Effector memory CD8-positive, alpha-beta T cell (primary cell): Measurements from ENCODE around the gene ADCY9.

Source experiments
- ATAC-seq: fragments of 150-1000 bp; cut with Tn5 transposase; replicated peaks from 2 replicates; pipeline ENCODE4 v1.10.0; 2021; ENCODE audit warnings: mild to moderate bottlenecking, moderate library complexity
- DNase-seq, 3 experiments: peaks; one replicate each; pipeline ENCODE4 v3.0.0; 2021
- H3K27ac Mint-ChIP-seq, 2 donors: one replicate each; pipeline ENCODE4 v1.8.0; 2022; ENCODE audit warnings: mild to moderate bottlenecking in 2 of 2, mixed read lengths in 2 of 2, moderate library complexity in 2 of 2
- H3K27me3 Mint-ChIP-seq, 2 donors: one replicate each; pipeline ENCODE4 v1.8.0; 2022; ENCODE audit warnings: mixed read lengths in 2 of 2
- H3K36me3 Mint-ChIP-seq: one replicate; pipeline ENCODE4 v1.8.0; 2022; ENCODE audit warnings: mild to moderate bottlenecking, moderate library complexity, mixed read lengths; ENCODE audit not compliant: insufficient read depth
- H3K4me1 Mint-ChIP-seq, 2 donors: one replicate each; pipeline ENCODE4 v1.8.0; 2022; ENCODE audit warnings: low read depth in 2 of 2, mixed read lengths in 2 of 2
- H3K4me3 Mint-ChIP-seq, 2 donors: one replicate each; pipeline ENCODE4 v1.8.0; 2022; ENCODE audit warnings: mild to moderate bottlenecking in 2 of 2, mixed read lengths in 2 of 2, moderate library complexity in 2 of 2
- H3K9me3 Mint-ChIP-seq, 2 donors: one replicate each; pipeline ENCODE4 v1.8.0; 2022; ENCODE audit warnings: mixed read lengths in 2 of 2

The ADCY9 gene

DNA sequence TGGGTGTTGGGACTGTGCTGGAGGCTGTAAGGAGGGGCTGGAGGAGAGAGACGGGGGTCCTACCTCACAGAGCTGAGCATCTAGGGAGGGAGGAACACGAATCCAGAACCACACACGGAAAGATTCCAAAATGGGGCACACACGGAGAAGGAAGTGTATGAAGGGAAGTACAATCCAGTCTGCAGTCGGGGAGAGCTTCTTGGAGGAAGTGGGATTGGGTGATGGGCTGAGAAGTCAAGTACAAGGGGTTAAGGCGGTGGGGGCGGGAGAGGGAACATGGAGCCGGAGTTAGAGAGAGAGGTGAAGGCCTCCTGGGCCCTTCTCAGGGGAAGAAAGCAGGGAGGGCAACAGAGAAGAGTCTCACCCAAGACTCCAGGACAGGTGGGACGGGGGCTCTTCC, 128.2 kb downstream of the ADCY9 start:
- DNase-seq, result no peak
- H3K27ac Mint-ChIP-seq, result no peak overlapping the region
- peaks cover 10% of the 10 kb centered on the region for H3K36me3 Mint-ChIP-seq
- no peaks in the 10 kb centered on the region for H3K27me3 Mint-ChIP-seq
- no peak for ATAC-seq
- no peak overlapping the region for H3K4me3 Mint-ChIP-seq
- H3K4me1 Mint-ChIP-seq, result peaks cover 5 to 9% of the 10 kb centered on the region in 2 donors
- no peaks in the 10 kb centered on the region for H3K9me3 Mint-ChIP-seq

DNA sequence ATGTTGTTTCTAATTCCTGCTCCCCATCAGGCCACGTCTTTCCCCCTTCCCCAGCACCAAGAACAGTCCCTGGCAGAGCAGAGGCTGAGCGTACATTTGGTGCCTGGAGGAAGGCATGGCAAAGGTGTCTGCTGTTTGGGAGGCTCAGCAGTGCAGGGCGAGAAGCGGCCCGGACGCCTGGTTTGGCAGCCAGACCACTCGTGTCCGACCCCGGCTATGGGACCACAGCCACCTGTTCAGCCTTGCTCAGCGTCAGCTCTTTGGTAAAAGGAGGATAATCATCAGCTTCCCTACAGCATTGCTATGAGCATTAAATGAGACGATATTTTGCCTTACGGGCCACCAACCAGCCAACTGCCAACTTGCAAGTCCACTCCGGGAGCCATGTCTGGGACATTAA, 129.0 kb downstream of the ADCY9 start:
- Mint-ChIP-seq H3K27ac (no peak overlapping the region), H3K27me3 (no peaks in the 10 kb centered on the region), H3K36me3 (peaks cover 15% of the 10 kb centered on the region), H3K9me3 (no peaks in the 10 kb centered on the region), H3K4me1 (peaks cover 7 to 12% of the 10 kb centered on the region in 2 donors), H3K4me3 (no peak overlapping the region)
- DNase-seq, result no peak
- ATAC-seq, result no peak

DNA sequence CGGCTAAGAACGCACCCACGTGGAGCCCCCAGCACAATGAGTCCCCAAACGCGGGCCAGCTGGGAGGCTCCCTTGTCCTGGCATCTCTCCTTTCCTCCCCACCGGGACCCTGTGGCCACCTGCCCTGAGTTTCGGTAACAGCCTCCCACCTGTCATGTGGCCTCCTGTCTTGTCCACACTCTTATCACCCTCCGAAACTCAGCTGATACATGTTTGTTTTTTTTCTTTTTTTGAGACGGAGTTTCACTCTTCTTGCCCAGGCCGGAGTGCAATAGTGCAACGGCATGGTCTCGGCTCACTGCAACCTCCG, 130.1 kb downstream of the ADCY9 start:
- Mint-ChIP-seq H3K27me3 (no peaks in the 10 kb centered on the region), H3K27ac (no peak overlapping the region), H3K4me3 (no peak overlapping the region), H3K36me3 (peaks cover 17% of the 10 kb centered on the region), H3K9me3 (no peaks in the 10 kb centered on the region), H3K4me1 (peaks cover 7 to 12% of the 10 kb centered on the region in 2 donors)
- no peak for ATAC-seq
- DNase-seq, result no peak

DNA sequence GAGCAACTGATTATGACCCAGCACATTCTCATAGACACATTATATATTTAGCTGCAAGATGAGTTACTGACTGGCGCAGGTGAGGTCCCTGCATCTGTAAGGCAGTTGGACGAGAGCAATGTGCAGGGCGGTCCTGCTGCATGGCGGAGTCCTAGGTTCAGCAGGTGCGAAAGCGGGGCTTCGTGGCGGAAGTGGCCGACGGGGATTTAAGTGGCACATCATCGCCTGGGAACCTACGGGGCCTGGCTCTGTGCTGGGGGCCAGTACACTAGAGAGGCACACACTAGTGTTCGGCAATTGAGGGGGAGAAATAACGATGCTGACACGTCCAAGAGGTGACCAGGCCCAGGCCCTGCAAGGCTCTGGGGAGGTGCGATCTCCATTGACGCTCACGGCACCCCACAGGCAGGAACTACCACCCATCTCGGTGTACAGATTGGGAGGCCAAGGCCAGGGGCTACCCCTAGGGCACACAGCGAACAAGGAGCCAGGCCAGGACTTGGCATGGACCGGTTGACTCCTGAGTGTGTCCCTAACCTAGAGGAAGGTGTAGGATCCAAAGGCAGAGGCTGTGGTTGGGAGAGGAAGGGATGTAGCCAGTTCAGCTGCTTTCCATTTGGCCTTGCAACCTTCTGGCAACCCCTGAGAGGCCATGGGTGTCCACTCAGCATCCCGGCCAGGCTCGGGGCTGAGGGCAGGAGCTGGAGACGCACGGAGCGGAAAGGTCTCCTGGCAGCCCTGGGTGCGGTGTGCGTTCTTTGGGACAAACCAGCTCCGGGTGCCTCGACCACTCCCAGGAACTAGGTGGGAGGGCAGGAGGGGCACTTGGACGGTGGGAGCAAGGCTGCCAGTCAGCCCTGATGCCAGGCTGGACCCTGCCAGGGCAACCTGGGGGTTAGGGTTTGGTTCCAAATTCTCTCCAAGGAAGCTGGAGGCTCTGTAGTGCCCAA, 131.9 kb downstream of the ADCY9 start:
- H3K27me3 Mint-ChIP-seq, result no peaks in the 10 kb centered on the region
- H3K9me3 Mint-ChIP-seq, result no peaks in the 10 kb centered on the region
- peaks cover 22% of the 10 kb centered on the region for H3K36me3 Mint-ChIP-seq
- H3K4me1 Mint-ChIP-seq, result peaks cover 7 to 12% of the 10 kb centered on the region in 2 donors
- no peak for ATAC-seq
- no peak for DNase-seq
- peak overlapping the region; percentile 13 to 90 for H3K27ac Mint-ChIP-seq
- no peak overlapping the region for H3K4me3 Mint-ChIP-seq

DNA sequence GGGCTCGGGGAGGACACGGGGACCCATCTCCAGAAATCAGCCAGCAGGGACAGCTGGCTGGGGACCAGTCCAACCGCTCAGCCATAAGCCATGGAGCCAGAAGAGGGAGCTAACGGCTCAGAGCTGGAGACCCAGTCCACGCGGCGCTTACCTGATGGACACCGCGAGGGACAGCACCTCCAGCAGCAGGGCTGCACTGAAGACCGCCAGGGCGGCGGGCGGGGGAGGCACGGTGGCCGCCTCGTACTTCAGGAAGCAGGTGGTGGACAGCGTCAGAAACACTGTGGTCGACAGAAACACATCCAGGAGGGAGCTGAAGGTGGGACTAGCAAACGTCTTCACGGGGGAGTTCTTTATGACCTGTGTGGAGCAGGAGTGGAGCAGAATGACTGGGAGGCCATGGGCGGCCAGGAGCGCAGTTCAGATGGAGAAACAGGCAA, 133.1 kb downstream of the ADCY9 start:
- Mint-ChIP-seq H3K4me3 (peak overlapping the region; percentile 12 to 25), H3K9me3 (no peaks in the 10 kb centered on the region), H3K36me3 (peaks cover 27% of the 10 kb centered on the region), H3K27ac (peak overlapping the region; percentile 83 to 90), H3K4me1 (peaks cover 7 to 12% of the 10 kb centered on the region in 2 donors), H3K27me3 (no peaks in the 10 kb centered on the region)
- DNase-seq (peak; percentile 27 to 38 (median 32)), ATAC-seq (peak; percentile 79)

DNA sequence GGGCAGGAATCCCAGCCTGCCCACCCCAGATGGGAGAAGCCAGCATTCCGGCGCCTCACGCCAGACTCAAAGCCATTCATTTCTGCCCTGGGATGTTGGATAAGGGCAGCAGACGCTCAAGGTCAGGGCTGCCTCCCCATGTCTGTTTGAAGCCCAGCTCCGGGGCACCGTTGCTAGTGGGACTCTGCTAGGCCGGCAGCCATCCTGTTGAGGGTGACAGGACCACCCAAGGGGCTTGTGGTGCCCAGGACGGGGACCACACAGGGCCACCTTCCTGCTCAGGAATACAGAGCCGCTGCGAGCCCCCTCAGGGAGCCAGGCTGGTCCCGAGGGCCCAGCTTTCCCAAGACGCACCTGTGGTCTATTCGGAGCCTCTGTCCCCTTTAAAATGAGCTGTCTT, 134.0 kb downstream of the ADCY9 start:
- no peak overlapping the region for H3K4me3 Mint-ChIP-seq
- no peaks in the 10 kb centered on the region for H3K27me3 Mint-ChIP-seq
- H3K27ac Mint-ChIP-seq, result peak overlapping the region in 1 of 2 donors; percentile 90
- ATAC-seq (no peak), DNase-seq (no peak)
- H3K9me3 Mint-ChIP-seq, result no peaks in the 10 kb centered on the region
- H3K4me1 Mint-ChIP-seq, result peaks cover 7 to 12% of the 10 kb centered on the region in 2 donors
- peaks cover 29% of the 10 kb centered on the region for H3K36me3 Mint-ChIP-seq

DNA sequence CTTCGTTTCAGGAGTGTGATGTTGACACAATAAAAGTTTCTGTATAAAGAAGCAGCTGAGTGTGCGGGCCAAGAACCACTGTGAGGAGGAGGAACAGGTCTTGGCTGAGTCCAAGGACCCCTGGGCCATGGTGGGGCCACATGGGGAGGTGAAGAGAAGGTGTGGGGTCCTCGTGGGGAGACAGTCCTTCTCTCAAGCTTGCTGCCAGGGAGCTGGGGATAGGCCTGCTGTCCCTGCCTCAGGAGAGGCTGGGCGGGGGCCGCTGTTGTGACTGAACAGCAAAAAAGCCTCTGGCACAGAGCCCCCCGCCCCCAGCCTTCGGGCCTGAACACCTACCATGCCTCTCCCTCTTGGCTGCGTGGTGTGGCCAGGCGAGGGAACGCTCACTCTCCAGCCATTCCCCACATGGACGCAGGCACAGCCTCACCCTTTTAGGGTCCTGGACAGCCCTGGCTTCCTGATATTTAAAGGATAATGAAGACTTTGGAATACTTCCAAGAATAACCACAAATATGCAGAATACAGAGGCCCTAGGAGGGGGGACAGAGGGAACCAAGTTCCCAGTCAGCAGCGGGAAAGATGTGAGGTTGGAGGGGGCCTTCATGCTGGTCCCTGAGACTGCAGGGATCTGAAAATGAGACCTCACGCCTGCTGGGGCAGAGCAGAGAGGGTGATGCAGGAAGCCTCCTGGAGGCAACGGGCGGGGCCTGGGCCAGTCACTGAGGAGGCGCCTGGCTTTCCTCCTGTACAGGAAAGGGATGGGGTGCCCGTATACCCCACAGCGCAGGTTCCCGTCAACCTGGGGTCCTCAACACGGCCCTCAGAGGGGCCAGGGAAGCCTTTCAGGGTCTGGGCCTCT, 135.8 kb downstream of the ADCY9 start:
- Mint-ChIP-seq H3K4me1 (peaks cover 7 to 9% of the 10 kb centered on the region in 2 donors), H3K36me3 (peaks cover 36% of the 10 kb centered on the region), H3K27me3 (no peaks in the 10 kb centered on the region), H3K9me3 (no peaks in the 10 kb centered on the region), H3K27ac (peak overlapping the region in 1 of 2 donors; percentile 38), H3K4me3 (no peak overlapping the region)
- ATAC-seq, result no peak
- DNase-seq, result no peak

DNA sequence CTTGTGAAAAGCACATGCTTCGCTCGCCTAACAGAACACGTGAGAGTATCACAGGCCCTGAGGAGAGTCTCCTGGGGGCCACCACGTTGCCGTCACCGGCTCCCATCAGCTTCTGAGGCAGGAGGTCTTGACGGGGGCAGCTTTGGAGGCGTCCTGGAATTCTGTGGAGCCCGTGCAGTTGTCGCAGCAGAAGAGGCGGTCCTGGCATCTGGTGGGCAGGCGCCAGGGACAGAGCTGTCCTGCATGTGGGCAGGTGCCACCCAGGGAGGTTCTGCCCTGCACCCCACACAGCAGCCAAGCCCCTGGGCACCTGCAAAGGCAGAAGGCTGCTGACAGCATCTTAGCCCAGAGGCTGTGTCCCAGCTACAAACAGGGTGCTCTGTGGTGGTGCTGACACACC, 136.7 kb downstream of the ADCY9 start:
- Mint-ChIP-seq H3K4me3 (no peak overlapping the region), H3K36me3 (peaks cover 36% of the 10 kb centered on the region), H3K4me1 (peaks cover 7 to 9% of the 10 kb centered on the region in 2 donors), H3K27me3 (no peaks in the 10 kb centered on the region), H3K27ac (no peak overlapping the region), H3K9me3 (no peaks in the 10 kb centered on the region)
- ATAC-seq (no peak), DNase-seq (no peak)

DNA sequence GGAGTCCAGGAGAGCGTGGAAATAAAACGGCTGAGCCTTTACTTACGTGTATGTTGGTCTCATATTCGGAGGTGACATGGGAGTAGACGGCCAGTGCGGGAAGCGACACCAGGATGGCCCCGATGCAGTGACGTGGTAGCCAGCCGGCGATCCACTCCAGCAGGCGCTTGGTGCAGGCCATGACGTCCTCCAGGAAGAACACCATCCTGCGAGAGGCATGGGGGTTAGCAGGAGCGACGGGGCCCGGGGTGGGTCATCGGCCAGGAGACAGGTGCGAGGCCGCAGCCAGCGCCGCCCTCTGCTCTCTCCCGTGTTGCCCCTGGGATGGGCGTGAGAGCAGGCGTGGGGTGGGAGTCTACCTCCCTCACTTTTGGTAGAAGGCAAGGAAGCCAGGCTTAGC, 137.2 kb downstream of the ADCY9 start:
- peaks cover 38% of the 10 kb centered on the region for H3K36me3 Mint-ChIP-seq
- no peak overlapping the region for H3K4me3 Mint-ChIP-seq
- H3K27ac Mint-ChIP-seq, result no peak overlapping the region
- no peaks in the 10 kb centered on the region for H3K27me3 Mint-ChIP-seq
- H3K9me3 Mint-ChIP-seq, result no peaks in the 10 kb centered on the region
- DNase-seq (no peak), ATAC-seq (no peak)
- H3K4me1 Mint-ChIP-seq, result peaks cover 7 to 9% of the 10 kb centered on the region in 2 donors

DNA sequence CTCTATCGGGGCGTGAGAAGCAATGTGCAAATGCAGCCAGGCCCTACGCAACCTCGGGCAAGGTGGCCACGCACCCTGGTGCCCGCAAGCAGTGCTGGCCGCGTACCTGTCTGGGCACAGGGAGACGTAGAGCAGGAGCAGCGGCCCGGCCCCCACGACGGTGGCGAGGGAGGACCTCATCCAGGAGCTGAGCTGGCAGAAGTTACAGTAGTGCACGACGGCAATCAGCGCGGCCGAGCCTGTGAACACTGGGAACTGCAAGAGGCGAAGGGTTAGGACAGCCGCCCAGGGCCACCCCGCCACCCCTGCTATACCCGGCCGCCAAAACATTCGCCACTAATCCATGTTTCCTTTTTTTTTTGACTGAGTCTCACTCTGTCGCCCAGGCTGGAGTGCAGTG, 138.9 kb downstream of the ADCY9 start:
- H3K4me1 Mint-ChIP-seq, result no peaks in the 10 kb centered on the region
- H3K27me3 Mint-ChIP-seq, result no peaks in the 10 kb centered on the region
- H3K9me3 Mint-ChIP-seq, result no peaks in the 10 kb centered on the region
- DNase-seq, result no peak
- H3K27ac Mint-ChIP-seq, result peak overlapping the region in 1 of 2 donors; percentile 65
- ATAC-seq, result no peak
- no peak overlapping the region for H3K4me3 Mint-ChIP-seq
- H3K36me3 Mint-ChIP-seq, result peaks cover 31% of the 10 kb centered on the region

DNA sequence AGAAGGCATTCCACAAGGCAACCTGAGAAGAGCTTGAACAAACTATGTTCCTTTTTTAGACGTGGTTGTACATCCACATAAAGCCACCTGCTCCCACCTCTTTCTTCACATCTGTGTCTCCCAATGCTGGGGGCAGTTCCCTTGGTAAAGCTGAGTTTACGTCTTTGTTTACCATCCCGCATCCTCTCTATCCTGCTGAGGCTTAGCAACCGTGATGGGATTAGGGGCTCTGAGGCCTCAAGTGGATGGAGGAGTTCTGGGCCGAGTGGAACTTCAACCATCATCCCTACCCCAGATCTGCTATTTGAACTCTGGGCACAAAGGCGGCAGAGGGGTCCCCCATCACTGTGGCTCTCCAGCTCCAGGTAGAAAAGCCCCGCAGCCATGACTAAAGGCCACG, 141.5 kb downstream of the ADCY9 start:
- H3K27ac Mint-ChIP-seq, result no peak overlapping the region
- DNase-seq (no peak), ATAC-seq (no peak)
- H3K36me3 Mint-ChIP-seq, result peaks cover 26% of the 10 kb centered on the region
- no peaks in the 10 kb centered on the region for H3K9me3 Mint-ChIP-seq
- no peaks in the 10 kb centered on the region for H3K27me3 Mint-ChIP-seq
- H3K4me3 Mint-ChIP-seq, result no peak overlapping the region
- H3K4me1 Mint-ChIP-seq, result no peaks in the 10 kb centered on the region

DNA sequence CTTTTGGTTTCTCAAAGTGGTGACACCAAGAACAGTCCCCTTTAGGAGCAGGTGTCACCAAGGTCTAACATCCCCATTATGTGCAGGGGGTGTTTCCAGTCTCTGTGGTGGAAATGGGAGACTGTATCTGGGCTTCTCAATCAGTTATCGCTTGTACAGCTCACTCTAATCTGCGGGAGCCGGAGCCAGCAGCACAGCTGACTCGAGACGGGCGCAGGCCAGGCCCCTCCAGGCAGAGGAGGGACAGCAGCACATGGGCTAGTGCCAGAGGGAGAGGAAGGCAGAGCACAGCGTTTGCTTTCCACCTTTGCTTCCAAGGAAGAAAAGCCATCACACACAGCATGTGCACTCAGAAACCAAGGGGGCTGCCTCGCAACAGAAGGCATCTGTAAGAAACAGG, 144.5 kb downstream of the ADCY9 start:
- no peak for ATAC-seq
- H3K27me3 Mint-ChIP-seq, result no peaks in the 10 kb centered on the region
- no peaks in the 10 kb centered on the region for H3K4me1 Mint-ChIP-seq
- peak overlapping the region in 1 of 2 donors; percentile 83 for H3K27ac Mint-ChIP-seq
- peaks cover 14% of the 10 kb centered on the region for H3K36me3 Mint-ChIP-seq
- no peak overlapping the region for H3K4me3 Mint-ChIP-seq
- no peaks in the 10 kb centered on the region for H3K9me3 Mint-ChIP-seq
- DNase-seq, result no peak

DNA sequence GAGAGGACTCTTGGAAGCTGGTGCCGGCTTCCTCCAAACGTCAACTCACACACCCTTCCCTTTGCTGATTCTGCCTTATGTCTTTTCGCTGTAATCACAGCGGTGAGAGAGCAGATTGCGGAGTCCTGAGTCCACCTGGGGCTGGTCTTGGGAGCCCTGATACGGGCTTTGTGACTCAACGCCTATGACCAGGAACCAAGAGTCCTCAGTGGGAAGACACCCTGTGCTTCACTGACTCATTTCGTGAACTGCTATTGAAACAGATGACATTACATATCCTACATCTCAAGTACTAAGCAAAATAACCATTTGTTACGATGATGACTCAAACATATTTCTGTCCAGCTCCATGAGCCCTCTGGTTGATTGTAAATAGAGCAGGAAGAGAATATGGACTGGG, 145.0 kb downstream of the ADCY9 start:
- Mint-ChIP-seq H3K27me3 (no peaks in the 10 kb centered on the region), H3K27ac (peak overlapping the region in 1 of 2 donors; percentile 83), H3K4me3 (no peak overlapping the region), H3K36me3 (peaks cover 10% of the 10 kb centered on the region), H3K9me3 (no peaks in the 10 kb centered on the region), H3K4me1 (no peaks in the 10 kb centered on the region)
- no peak for DNase-seq
- ATAC-seq, result no peak
